ENCODE results near the gene LYL1. TPM values are rescaled to one million over a fixed set of nuclear protein-coding genes. Genes with fewer than 3 reads are reported as not detected.
A peak's percentile ranks its signal among the peaks of the same experiment; 100 is the strongest.

LYL1 gene
- total and polyA plus RNA-seq, 9 of the 15 experiments (the other 6 are each of a cell fraction or from before 2014, with no cell fraction given): 1.3 to 266 (median 34.0) TPM

DNA sequence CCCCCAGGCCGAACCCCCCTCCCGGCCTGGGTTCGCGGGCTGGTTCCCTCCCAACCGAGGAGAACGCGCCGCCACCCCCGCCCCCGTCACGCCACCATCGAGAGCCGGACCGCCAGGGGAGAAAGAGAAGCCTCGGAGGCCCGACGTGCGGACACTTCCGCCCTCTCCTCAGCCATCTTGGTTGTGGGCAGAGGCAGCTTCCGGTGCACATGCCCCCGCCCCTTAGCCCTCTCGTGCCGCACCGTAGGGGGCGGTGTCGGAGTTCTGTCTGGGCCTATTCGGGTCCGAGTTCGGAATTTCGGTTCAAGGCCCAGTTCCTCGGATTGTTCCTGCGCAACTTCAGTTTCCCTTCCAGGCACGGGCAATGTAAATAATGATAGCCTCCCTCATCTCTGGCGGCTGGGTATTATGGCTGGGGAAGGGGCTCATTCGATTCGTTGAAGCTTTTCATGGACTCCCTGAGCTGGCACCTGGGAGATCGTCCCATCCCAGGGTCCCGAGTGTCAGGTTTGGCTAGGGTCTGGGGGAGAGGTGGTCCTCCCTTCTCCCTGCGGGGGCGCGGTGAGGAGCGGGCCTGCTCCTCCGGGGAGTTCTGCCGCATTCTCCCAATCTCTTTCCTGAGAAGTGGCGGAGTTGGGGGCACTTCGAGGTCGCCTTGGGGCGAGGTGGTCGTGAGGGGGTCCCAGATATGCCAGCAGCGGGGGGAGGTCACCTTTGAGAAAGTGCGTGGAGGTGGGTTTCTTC, 47.7 kb upstream of the LYL1 start, which contains the start of the genes IER2 and STX10 (continued):
- TF ChIP-seq ZNF57 (CRISPR knock-in tag; IDR thresholded peaks at IDR 0.05): no peak
- TF ChIP-seq BRD4 (IDR thresholded peaks at IDR 0.05): no peak; the same call in 1 of the 2 replicates
- TF ChIP-seq, protein P1, sequence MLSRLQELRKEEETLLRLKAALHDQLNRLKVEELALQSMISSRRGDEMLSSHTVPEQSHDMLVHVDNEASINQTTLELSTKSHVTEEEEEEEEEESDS (CRISPR knock-in tag; IDR thresholded peaks at IDR 0.05): no peak
- no peak for TF ChIP-seq DIDO1 (tag; IDR thresholded peaks at IDR 0.05; ENCODE audit: low read depth)
- TF ChIP-seq ERF (CRISPR knock-in tag; IDR thresholded peaks at IDR 0.05): no peak
- peak; percentile 46 for TF ChIP-seq FOSL1 (tag; conservative IDR thresholded peaks at IDR 0.05)
- no peak for TF ChIP-seq ZNF445 (CRISPR knock-in tag; IDR thresholded peaks at IDR 0.05; ENCODE audit: low read depth)
- TF ChIP-seq NONO (IDR thresholded peaks at IDR 0.05; ENCODE audit: low read depth in 2 of 2, low read length in 1 of 2): no peak
- no peak for TF ChIP-seq IRF2 (CRISPR knock-in tag; IDR thresholded peaks at IDR 0.05)
- TF ChIP-seq SIN3B (IDR thresholded peaks at IDR 0.05; ENCODE audit: low read depth): peak; percentile 61; the same call in 1 of the 2 replicates
- TF ChIP-seq, protein P2, sequence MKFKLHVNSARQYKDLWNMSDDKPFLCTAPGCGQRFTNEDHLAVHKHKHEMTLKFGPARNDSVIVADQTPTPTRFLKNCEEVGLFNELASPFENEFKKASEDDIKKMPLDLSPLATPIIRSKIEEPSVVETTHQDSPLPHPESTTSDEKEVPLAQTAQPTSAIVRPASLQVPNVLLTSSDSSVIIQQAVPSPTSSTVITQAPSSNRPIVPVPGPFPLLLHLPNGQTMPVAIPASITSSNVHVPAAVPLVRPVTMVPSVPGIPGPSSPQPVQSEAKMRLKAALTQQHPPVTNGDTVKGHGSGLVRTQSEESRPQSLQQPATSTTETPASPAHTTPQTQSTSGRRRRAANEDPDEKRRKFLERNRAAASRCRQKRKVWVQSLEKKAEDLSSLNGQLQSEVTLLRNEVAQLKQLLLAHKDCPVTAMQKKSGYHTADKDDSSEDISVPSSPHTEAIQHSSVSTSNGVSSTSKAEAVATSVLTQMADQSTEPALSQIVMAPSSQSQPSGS (CRISPR knock-in tag; IDR thresholded peaks at IDR 0.05): no peak
- TF ChIP-seq RCOR1 (IDR thresholded peaks at IDR 0.05; ENCODE audit: borderline replicate concordance in 1 of 2, low read depth in 2 of 2, low read length in 2 of 2): no peak
- no peak for TF ChIP-seq ZNF3 (CRISPR knock-in tag; IDR thresholded peaks at IDR 0.05)
- no peak for TF ChIP-seq NR2F6 (CRISPR knock-in tag; IDR thresholded peaks at IDR 0.05)
- no peak for TF ChIP-seq ZNF75A (CRISPR knock-in tag; IDR thresholded peaks at IDR 0.05)
- TF ChIP-seq, protein P3, sequence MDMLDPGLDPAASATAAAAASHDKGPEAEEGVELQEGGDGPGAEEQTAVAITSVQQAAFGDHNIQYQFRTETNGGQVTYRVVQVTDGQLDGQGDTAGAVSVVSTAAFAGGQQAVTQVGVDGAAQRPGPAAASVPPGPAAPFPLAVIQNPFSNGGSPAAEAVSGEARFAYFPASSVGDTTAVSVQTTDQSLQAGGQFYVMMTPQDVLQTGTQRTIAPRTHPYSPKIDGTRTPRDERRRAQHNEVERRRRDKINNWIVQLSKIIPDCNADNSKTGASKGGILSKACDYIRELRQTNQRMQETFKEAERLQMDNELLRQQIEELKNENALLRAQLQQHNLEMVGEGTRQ (CRISPR knock-in tag; IDR thresholded peaks at IDR 0.05): no peak
- TF ChIP-seq ZNF436 (CRISPR knock-in tag; IDR thresholded peaks at IDR 0.05): no peak
- TF ChIP-seq ADNP (tag; IDR thresholded peaks at IDR 0.05): no peak
- TF ChIP-seq, protein P4, sequence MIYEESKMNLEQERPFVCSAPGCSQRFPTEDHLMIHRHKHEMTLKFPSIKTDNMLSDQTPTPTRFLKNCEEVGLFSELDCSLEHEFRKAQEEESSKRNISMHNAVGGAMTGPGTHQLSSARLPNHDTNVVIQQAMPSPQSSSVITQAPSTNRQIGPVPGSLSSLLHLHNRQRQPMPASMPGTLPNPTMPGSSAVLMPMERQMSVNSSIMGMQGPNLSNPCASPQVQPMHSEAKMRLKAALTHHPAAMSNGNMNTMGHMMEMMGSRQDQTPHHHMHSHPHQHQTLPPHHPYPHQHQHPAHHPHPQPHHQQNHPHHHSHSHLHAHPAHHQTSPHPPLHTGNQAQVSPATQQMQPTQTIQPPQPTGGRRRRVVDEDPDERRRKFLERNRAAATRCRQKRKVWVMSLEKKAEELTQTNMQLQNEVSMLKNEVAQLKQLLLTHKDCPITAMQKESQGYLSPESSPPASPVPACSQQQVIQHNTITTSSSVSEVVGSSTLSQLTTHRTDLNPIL (CRISPR knock-in tag; IDR thresholded peaks at IDR 0.05): no peak
- no peak for TF ChIP-seq CBX8 (IDR thresholded peaks at IDR 0.05; ENCODE audit: borderline replicate concordance, extremely low read depth, low read depth, low read length, poor library complexity, severe bottlenecking)
- no peak for TF ChIP-seq RFX5 (IDR thresholded peaks at IDR 0.05; ENCODE audit: low read depth, low read length)
- TF ChIP-seq SETDB1 (IDR thresholded peaks at IDR 0.05; ENCODE audit: low read length): no peak

Measured in K562 (cell line).